GM12801 (cell line): ENCODE measurements around the gene E2F1.

Experiments
- TF ChIP-seq, protein P1 (sequence below): IDR thresholded peaks from one replicate; pipeline ENCODE4 v1.5.1; 2011; ENCODE audit warnings: control low read depth; ENCODE audit not compliant: insufficient read length; ENCODE audit errors: extremely low read depth

E2F1 gene, protein sequence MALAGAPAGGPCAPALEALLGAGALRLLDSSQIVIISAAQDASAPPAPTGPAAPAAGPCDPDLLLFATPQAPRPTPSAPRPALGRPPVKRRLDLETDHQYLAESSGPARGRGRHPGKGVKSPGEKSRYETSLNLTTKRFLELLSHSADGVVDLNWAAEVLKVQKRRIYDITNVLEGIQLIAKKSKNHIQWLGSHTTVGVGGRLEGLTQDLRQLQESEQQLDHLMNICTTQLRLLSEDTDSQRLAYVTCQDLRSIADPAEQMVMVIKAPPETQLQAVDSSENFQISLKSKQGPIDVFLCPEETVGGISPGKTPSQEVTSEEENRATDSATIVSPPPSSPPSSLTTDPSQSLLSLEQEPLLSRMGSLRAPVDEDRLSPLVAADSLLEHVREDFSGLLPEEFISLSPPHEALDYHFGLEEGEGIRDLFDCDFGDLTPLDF

GRCh38 chr20:33686100-33686983 is at the start of gene E2F1:
Gene E2F1, minus strand, starts transcription at chr20:33686385. Its CDS starts 121 bp downstream, at chr20:33686264.
- TF ChIP-seq, protein P1, sequence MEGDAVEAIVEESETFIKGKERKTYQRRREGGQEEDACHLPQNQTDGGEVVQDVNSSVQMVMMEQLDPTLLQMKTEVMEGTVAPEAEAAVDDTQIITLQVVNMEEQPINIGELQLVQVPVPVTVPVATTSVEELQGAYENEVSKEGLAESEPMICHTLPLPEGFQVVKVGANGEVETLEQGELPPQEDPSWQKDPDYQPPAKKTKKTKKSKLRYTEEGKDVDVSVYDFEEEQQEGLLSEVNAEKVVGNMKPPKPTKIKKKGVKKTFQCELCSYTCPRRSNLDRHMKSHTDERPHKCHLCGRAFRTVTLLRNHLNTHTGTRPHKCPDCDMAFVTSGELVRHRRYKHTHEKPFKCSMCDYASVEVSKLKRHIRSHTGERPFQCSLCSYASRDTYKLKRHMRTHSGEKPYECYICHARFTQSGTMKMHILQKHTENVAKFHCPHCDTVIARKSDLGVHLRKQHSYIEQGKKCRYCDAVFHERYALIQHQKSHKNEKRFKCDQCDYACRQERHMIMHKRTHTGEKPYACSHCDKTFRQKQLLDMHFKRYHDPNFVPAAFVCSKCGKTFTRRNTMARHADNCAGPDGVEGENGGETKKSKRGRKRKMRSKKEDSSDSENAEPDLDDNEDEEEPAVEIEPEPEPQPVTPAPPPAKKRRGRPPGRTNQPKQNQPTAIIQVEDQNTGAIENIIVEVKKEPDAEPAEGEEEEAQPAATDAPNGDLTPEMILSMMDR, result no peak

GRCh38 chr20:33733654-33734576 is 47.7 kb upstream of the E2F1 start:
- TF ChIP-seq, protein P1, result no peak

DNA sequence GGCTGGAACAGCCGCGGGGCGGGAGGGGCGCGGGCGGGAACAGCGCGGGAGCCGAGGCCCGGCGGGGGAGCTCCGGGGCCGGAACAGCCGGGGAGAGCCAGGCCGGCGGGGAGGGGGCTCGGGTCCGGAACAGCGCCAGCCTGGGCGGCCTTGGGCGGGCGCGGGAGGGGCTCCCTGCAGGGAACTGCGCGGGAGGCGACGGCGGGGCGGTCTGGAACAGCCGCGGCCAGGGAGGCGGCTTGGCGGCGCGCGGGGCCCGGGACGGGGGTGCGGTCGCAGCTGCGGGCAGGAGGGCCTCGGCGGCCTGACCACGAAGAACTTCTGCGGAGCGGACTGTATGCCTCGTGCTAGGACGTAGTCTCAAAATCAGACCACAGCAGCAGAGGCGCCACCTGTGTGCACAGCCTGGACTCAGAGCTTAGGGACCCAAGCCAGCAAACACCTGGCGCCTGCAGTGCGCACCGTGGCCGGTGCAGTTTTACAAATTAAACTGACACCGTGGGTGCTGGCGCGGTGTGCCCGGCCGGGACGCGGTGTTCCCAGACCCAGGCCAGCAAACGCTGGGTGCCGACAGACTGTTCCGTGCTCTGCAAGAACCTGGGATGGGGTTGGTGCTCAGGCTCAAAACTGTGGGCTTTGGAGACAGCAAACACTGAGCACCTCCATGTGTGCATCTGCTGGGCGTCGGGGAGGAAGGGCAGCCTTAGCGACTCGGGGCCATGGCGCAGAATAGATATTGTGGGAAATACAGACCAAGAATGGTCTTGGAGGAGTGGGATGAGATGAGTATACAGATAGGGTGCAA is 46.2 kb upstream of the E2F1 start:
- TF ChIP-seq, protein P1, result no peak

DNA sequence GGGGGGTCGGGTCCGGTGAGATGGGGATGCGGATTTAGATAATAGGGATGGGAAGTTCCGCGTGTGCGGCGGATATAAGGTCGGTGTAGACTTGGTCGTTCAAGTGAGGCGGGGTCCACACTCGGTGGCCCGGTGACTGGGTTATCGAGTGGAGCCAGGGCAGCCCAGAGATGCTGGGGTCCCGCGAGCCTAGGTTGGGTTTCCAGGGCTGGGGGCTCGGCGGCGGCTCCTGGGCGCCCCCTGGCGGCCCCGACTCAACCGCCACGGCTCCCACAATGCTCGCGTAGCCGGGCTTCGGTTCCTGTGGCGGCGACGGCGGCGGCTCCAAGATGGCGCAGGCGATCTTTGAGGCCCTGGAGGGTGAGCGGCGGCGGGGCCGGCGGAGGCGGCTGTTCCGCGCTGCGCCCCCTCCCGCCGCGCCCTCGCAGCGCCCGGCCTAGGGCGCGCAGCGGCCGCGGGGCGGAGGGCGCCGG is 45.5 kb upstream of the E2F1 start, which contains the start of gene ZNF341:
Gene ZNF341 (plus strand): TSS at position 304 of the 473 bp plus-strand sequence. CDS start 26 bp downstream, at position 330.
- TF ChIP-seq, protein P1, result no peak

- TF ChIP-seq, protein P1, result no peak
Observed at GRCh38 chr20:33730946-33731692, 44.9 kb upstream of the E2F1 start.

- TF ChIP-seq, protein P1, result no peak
Observed at GRCh38 chr20:33729101-33729500, 42.9 kb upstream of the E2F1 start.
